Astrocyte (in vitro differentiated cells and primary cell): ENCODE data around the gene DHX58.

ENCODE experiments used
- CTCF ChIP-seq: IDR thresholded peaks from 2 replicates; pipeline ENCODE4 v1.5.1; 2011; ENCODE audit warnings: low read depth, mild to moderate bottlenecking, inconsistent platforms, low read length, moderate library complexity; ENCODE audit not compliant: insufficient read depth
- EZH2 ChIP-seq: IDR thresholded peaks from 2 replicates; pipeline ENCODE4 v1.6.1; 2012; ENCODE audit warnings: mild to moderate bottlenecking, low read length, inconsistent platforms; ENCODE audit not compliant: insufficient read depth

DNA sequence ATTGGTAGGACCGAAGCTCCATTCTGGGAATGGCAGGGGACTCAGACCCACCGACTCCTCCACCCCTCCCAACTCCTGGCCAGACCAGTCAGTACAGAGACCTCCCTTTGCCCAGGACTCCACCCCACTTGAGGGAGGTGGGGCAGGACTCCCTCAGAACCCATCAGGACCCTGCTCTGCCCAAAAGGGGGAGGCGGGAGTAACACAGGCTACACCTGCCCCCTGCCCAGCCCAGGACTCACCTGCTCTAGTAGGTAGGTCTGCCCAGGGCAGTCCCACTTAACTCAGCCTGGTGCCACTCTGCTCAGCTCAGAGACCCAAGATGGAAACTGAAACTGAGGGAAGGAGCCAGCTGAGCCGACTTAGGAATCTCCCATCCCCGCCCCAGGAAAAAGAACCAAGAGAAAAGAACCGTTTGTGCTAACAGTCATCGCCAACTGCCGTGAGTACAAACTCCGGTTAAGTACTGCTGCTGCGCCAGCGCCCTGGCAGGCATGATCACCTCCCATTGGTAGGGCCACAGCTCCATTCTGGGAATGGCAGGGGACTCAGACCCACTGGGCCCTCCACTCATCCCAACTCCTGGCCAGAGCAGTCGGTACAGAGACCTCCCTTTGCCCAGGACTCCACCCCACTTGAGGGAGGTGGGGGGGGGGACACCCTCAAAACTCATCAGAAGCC lies 503 bp downstream of the DHX58 start:
- TF ChIP-seq CTCF = no peak
- TF ChIP-seq EZH2 = no peak
